ENCODE data around the gene DIP2C.
"Not testable (repeated sequence)": the region's sequence is repeated elsewhere in the genome, so short reads cannot be mapped to it uniquely, and the experiment has no call there.

The DIP2C gene

DNA sequence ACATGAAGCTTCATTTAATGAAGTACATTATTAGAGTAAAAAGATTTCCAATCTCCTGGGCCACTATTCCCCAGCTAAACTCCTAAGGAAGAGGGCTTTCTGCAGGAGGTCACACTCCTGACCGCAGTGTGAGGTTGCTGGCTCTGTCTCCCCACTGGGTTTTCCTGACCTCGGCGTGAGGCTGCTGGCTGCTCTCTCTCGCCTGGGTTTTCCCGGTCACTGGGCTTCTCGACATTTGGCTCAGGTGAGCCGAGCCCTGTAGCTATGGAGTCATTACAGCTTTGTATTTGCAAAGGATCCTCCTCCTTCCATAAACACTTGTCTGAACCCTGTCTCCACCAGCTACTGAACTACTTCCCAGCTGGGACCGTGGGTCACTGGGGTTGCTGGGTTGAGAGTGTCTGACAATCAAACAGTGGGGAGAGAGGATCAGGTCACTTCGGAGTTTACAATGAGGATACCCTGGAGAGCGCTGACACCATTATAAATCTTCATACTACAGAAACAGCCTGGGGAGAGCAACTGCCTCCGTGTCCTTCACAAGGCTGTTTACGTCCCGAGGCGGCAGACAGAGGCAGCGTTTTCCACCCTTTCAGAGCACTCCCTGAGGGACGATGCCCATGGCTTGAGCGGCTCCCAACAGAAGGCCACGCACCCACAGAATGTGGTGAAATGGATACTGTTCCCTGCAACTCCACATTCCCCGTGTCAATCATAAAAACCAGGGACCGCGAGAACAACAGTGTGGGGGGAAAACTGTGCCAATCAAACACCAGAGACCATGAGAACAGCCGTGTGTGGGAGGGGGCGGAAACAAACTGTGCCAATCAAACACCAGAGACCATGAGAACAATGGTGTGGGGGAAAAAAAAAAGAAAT, 328.0 kb downstream of the DIP2C start:
- no peak for FAIRE-seq

- FAIRE-seq, result no peak
These were observed 328.8 kb downstream of the DIP2C start for GRCh38 chr10:360653-361052.

GRCh38 chr10:359762-360161, 329.7 kb downstream of the DIP2C start:
- no peak for FAIRE-seq

- FAIRE-seq, result no peak
These were observed 330.4 kb downstream of the DIP2C start for GRCh38 chr10:359093-359492.

DNA sequence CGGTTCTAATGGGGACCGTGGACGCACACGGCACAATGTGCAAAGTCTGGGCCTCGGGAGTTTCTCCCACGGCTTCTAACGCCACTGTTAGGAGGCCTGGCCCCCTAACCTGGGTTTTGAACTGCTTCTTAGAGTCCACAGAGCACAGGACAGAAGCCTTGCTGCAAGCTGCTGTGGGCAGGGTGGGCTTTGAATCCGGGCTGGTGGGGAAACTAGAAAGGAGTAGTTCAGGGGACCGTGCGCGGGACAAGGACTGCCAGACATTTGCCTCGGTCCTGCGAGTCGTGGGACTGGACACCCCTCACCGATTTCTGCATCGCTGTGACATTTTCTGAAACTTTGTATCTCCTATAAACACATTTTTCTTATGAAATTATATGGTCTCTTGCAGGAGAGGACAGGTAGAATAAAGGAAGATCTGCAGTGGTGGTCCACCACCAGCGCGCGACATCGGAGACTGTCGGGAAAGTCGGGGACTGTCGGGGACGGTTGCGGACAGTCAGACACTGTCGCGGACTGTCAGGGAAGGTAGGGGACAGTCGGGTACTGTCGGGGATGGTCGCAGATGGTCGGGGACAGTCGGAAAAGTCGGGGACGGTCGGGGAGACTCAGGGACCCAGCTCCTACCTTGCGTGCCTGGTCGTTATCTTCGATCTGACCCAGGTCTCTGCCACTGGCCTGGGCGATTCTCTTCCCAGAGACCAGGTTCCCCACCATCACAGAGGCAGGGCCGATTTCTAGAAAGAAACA, 332.1 kb downstream of the DIP2C start:
- no peak for FAIRE-seq

GRCh38 chr10:356452-356851, 333.0 kb downstream of the DIP2C start:
- no peak for FAIRE-seq

GRCh38 chr10:354901-355617, 334.4 kb downstream of the DIP2C start:
- no peak for FAIRE-seq

DNA sequence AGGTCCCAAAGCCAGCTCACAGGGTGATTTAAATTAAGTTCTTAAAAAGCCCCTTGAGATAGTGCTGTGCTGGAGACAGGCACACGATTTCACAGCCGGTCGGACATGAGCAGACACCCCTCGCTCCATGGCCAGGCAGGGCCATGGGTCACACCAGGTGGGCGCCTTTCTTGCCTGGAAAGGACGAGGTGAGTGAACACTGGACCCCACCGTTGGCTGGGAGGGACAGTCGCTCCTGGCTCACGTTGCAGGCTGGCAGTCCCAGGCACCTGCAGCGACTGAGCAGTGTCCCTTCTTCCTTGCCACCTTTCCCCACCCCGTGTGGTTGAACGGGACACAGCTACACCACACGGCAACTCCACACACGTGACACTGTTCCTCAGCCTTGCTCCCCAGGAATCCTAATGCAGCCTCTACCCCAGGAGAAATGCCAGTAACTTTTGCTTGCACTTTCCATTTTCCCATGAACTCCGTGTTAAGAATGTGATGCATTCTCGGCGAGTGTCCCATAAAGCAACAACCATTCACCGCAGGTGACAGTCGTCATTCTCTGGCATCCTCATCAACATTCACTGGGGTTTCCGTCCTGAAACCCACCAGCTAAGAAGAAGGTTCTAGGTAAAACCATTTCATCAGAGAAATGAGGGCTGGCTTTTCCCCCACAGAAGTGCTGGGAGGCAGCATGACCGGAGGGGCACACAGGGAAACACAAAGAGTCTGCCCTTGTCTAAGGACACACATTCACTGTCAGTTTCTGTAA, 336.8 kb downstream of the DIP2C start:
- FAIRE-seq, result no peak

DNA sequence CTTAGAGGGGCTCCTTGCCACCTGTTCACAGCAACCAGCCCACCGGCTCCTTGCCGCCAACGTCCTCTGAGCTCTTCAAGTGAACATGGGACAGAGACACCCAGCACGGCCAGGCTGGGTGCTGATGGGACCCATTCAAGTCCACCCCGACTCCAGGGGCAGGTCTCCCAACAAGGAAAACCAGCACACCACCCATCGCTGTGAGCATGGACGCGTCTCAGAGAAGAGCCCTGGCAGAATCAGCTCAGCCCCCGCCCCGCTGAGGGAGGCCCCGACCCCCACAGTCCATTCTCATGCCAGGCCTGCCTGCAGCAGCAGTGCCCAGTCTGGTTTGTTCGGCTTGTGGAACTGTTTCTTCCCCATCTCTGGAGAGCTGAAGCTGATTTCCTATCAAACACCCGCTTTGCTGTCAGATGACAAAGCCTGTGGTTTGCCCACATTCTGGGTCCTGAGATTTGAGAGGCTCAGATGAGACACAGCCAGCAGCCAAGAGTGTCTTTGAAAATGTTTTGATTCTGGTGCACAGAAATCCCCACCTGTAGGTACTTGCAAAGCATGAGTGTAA, 337.6 kb downstream of the DIP2C start:
- FAIRE-seq, result no peak

DNA sequence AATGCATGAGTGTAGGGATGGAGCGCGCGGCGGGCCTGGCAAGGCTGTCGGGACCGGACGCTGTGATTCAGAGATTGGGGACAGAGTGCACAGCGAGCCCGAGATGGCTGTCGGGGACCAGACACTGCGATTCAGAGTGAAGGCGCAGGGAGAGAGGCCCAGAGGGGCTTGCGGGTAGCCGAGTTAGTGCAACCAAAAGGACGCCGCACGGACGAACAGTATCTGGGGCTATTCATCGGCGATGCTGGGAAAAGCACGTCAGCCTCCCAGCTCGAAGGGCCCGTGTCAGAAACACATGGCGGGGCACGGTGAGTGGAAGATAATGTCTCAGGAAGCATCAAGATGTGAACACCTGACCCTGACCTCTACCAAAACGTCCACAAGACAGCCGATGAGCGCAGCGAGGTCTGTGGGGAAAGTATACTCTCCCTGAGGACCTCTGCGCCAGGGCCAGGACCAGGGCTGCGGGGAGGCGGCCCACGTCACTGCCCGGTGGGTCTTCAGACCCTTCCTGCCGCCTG, 338.4 kb downstream of the DIP2C start:
- no peak for FAIRE-seq

- no peak for FAIRE-seq
These were observed 340.4 kb downstream of the DIP2C start for GRCh38 chr10:349081-349480.

DNA sequence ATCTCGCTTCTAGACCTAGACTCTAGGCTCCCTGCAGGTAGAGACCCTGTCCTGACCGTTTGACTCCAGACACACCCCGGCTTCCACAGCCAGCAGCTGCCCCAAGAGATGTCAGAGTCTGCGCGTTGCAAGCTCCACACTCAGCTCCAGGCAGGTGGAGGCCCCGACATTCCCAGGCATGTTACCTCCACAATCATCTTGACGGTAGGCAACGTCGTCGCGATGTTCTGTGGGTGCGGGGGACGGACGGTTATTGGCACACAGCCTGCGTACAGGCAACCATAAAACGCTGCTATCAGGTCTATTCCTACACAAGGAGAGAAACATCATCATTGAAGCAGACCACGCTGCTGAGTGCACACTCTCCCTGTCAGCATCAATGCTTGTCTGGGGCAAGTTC, 341.0 kb downstream of the DIP2C start:
- FAIRE-seq, result no peak

- not testable (repeated sequence) for FAIRE-seq
These were observed 341.7 kb downstream of the DIP2C start for GRCh38 chr10:347774-348173.

DNA sequence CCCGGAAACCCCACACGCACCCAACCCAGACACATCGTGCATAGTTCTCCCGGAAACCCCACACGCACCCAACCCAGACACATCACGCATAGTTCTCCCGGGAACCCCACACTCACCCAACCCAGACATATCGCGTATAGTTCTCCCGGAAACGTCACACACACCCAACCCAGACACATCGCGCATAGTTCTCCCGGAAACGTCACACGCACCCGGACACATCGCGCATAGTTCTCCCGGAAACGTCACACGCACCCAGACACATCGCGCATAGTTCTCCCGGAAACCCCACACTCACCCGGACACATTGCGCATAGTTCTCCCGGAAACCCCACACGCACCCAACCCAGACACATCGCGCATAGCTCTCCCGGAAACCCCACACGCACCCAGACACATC, 342.3 kb downstream of the DIP2C start:
- FAIRE-seq, result not testable (repeated sequence)

DNA sequence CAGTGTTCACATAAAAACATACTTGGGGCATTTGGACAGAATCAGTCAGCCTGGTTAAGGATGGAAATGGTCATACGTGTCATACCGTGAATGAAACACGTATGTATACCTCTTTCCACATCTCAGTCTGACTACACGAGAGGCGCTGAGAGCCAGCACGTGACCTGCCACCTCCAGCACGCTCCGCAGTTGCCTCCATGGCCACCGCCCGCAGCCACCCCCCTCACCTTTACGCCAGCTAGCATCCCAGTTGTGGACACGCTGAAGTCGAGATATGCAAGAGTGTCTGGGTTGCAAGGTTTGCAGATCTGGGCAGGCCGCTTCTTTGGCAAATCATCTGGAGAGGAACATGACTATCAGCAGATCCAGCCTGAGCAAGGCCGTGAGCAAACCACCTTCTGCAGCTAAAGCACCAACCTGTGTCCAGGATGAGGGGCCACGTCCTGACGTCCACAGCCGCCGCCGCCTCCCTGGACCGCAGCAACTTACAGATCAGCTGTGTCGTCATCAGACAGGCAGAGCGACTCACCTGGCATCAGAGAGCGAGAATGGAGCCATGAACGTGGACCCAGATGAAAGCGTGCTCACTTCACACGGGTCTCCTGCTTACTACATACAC, 344.8 kb downstream of the DIP2C start:
- FAIRE-seq, result no peak

DNA sequence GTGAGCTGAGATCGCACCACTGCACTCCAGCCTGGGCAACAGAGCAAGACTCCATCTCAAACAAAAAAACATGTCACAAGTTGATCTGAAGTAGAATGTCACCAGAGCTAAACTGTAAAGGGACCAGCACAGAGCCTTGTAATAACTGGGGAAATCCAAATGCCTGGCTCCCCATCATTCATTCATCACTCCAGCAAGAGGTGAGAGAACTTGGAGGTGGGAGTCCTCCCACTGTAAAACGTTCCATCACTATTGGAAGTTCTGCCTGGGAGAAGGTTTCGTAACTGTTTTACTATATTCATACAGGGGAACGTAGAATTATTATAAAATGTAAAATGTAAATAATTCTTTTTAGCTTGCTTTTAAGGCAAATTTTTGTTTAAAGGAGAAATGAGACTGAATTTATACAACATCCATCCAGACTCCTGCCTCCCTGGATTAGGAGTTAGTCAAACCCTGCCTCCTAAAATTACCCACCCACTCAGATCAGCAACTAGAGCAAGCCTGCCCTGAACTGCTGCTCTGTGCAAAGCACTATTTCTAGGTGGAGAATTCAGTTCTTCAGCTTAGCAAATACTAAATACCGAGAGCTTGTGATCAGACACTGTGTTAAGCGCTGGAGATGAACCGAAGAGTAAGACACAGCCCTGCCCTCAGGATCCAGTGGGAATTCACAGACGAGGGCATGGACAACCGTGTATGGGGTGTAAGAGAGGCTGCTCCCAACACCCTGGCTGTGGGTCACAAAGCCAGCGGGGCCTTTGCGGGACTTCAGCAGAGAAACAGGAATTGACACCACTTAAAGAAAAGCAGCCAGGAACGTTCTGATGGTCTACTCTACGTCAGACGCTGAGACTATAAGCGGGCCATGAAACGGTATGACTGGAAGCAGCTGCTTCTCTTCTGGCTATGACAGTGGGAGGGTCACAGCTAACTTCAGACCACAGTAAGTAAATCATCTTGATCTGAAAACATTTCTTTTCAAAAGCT, 345.9 kb downstream of the DIP2C start:
- no peak for FAIRE-seq

DNA sequence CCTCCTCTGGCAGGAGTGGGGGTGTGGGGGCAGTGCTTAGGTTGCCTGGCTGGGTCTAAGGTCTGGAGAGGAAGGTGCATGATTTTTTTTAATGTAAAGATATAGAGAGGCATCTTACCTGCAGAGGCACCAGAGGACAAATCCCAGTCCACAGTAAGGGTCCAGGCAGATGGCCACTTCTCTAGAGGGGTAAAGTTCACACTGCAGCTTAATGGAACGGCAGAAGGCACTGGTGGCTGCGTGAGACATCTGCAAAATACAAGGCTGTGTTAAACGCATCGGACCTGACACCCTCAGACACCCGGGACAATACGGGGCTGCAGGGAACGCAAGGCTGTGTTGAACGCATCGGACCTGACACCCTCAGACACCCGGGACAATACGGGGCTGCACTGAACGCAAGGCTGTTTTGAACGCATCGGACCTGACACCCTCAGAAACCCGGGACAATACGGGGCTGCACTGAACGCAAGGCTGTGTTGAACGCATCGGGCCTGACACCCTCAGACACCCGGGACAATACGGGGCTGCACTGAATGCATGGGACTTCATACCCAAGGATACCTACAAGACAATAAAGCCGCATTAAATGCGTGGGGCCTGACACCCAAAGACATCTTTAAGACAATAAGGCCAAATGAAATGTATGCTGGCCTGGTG, 348.3 kb downstream of the DIP2C start:
- FAIRE-seq, result no peak

DNA sequence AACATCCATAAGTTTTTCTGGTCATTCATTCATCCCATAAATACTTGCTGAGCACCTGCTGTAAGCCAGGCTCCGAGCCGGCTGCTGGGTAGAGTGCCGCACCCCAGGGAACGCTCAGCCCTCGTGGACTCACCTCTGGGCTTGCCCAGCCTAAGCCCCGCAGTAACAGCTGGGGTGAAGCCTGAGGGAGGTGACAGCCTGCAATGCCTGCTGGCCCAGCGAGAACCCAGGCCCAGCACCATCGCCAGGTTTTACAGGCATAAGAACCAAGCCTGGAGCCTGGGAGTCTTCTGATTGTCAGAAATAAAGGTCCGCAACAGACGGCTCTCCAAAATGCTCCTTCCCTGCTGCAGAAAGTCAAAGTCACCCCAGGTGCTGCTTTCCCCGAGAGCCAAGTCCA, 348.8 kb downstream of the DIP2C start:
- no peak for FAIRE-seq

- no peak for FAIRE-seq
These were observed 350.5 kb downstream of the DIP2C start for GRCh38 chr10:339038-339391.

All from TTC549 (cell line).